CD4-positive, alpha-beta T cell treated with Interferon gamma for 1 hour (primary cell): ENCODE results near the gene LRIT1.
A peak's percentile ranks its signal among the peaks of the same experiment; 100 is the strongest.

Experiments used
- DNase-seq: peaks from one replicate; pipeline ENCODE4 v3.0.0-alpha.2; 2020

LRIT1 gene

DNA sequence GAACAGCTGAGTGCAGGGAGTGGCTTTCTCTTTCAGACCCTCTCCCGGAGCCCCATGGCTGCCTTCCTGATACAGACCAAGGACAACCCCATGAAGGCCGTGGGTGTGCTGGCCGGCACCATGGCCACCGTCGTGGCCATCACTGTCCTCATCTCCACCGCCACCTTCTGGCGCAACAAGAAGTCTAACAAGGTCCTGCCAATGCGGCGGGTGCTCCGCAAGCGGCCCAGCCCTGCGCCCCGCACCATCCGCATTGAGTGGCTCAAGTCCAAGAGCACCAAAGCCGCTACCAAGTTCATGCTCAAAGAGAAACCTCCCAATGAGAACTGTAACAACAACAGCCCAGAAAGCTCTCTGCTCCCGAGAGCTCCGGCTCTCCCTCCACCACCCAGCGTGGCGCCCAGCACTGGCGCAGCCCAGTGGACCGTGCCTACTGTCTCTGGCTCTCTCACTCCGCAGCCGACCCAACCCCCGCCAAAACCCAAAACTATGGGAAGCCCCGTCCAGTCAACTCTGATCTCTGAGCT is 27.2 kb downstream of the LRIT1 start:
- DNase-seq: no peak

DNA sequence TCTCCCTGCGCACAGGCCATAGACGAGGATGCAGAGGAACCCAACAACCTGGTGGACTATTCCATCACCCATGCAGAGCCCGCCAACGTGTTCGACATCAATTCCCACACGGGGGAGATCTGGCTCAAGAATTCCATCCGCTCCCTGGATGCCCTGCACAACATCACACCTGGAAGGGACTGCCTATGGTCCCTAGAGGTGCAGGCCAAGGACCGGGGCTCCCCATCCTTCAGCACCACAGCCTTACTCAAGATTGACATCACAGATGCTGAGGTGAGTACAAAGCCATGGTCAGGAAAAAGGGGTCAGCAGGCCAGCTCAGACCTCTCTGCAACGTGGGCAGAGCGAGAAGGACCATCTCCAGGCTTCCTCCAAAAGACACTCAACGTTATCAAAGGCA is 28.3 kb downstream of the LRIT1 start:
- no peak for DNase-seq

DNA sequence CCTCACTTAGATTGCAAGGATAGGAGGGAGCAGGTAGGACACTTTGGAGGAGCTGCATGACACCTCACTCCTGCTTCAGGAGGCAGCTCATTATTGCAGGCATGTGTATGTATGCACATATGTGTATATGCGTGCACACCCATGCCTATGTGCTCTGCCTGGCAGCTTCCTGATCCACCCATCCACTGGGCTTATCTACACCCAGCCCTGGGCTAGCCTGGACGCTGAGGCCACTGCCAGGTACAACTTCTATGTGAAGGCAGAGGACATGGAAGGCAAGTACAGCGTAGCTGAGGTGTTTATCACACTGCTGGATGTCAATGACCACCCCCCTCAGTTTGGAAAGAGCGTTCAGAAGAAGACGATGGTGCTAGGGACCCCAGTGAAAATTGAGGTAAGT is 29.3 kb downstream of the LRIT1 start:
- DNase-seq: no peak

DNA sequence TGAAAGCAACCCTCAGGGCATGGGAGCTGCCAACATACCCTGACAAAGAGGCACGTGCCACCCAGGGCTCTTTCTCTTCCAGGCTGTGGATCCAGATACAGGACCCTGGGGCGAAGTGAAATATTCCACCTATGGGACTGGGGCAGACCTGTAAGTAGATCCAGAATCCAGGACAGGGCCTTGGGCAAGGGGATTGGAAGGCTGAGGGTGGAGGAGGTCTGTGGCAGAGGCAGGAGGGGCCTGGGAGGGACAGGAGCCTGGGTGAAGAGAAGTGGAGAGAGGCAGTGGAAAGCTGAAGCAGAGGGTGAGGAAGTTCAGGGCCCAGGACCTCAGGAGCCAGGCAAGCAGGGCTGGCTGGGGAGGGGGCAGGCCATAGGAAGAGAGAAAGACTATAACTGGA is 29.8 kb downstream of the LRIT1 start:
- no peak for DNase-seq

DNA sequence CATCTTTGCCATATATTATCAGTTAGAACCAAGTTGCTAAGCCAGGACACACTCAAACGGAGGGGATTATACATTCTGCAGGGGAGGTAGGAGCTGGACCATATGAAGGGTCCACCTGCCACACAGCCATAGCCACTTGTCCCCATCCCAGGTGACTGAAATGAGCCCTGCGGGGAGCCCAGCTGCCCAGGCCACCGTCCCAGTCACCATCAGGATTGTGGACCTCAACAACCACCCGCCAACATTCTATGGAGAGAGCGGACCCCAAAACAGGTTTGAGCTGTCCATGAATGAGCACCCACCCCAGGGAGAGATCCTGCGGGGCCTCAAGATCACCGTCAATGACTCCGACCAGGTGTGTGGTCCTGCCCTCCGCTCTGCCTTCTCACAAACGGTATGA is 33.3 kb downstream of the LRIT1 start:
- DNase-seq: no peak

DNA sequence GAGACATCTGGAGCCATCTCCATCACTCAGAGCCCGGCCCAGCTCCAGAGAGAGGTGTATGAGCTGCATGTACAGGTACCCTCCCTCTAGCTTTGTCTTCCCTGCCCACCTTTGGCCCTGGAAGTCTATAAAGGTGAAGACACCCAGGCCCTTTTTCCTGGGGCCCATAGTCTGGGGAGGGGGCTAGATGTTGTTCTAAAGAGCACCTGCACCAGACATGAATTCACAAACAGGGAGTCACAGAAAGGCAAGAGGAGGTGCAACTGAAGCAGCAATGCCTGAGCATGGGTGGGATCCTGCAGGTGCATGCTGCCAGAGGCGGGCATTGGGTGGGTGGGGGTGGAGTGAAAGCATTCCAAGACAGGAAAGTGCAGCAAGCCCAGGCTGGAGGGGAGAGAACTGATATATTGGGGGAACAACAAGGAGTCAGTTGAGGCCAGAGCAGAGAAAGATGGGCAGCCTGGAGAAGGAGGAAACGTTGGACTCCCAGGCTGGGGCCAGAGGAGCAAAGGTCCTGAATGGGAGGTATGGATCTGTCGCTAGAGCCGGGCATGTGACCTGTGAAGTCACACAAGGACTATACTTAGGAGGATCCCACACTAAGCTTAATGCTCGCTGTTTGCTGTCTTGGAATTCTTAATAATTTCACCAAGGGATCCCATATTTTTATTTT is 35.4 kb downstream of the LRIT1 start:
- no peak for DNase-seq

DNA sequence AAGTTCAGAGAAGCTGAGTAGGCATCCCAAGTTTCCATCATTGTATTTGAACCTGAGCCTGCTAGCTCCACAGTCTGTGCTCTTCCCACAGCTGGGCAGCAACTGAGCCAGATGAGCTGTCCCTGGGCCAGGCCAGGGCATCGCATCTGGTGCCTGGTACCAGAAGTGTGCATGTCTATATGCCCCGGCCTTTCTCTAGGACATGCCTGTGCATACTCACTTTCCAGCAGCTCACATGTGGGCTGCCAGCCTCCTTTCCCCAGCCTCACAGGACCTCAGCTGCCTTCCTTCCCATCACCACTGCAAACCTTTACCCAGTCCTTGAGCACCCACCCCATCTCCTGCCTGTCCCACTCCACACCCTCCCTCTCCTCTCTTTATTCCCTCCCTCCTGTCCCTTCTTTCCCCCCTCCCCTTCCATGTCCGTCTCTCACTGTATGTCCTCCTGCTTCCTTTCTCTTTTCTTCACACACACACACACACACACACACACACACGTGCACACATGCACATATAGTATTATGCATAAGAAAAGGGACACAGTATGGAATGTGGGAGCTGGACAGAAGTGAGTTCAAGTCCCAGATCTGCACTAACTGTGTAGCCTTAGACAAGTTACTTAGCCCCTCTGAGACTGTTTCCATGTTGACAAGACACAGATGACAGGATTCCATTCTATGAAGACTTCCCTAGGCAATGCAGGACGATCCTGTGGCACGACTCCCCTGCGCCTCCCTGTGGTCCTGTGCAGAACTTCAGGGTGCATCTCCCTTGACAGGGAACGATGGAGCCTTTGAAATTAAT is 36.1 kb downstream of the LRIT1 start:
- DNase-seq: peak; percentile 51

DNA sequence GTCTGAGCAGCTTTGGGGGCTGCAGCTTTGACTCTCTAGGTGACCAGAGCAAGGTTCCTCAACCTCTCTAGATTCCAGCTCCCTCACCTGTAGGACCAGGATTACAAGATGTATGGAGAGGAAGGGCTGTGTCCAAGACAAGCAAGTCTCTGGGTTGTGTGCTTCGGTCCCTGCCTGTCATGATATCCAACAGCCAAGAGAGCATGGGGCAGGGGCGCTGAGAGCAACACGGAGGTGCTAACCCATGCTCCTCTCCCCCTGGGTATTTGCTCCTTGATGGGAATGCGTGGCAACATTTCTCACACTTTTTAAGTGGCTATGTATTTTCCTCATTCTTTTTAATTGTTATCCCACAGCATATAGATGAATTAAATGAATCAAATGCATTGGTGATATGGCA is 36.7 kb downstream of the LRIT1 start:
- DNase-seq: no peak

DNA sequence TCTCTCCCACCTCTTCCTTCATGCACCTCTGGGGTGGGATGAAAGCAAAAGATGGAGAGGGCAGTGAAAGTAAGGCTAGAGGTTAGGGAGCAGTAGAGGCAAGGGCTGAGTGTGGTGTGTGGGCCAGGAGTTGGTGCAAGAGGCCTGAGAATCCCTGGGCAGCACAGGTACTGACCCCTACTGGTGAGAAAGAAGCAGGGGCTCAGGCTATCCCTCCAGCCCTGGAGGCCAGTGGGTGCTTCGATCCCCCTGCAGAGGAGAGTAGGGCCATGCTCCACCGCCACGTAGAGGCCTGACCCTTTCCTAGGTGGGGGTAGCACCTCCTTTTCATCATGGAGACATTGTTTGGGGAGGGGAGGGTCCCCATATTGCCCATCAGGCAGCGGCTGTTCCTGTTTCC is 37.2 kb downstream of the LRIT1 start:
- no peak for DNase-seq

DNA sequence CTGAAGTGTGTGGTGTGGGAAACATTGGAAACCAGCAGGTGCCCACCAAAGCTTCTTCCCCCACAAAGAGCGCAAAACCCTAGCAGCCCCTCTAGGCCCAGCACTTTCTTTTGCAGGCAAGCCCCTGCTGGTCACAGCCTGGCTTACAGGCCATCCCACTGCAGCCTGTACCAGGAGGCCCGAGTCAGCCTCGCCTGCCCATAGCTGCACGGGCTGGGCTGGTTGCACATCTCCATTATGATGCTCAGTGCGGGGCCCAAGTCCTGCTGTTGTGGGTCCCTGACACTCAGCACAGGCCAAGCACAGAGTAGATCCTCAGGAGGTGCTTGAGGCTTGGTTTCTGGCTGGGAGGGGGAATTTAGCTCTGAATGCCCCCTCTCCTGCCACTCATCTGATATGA is 39.0 kb downstream of the LRIT1 start:
- no peak for DNase-seq

DNA sequence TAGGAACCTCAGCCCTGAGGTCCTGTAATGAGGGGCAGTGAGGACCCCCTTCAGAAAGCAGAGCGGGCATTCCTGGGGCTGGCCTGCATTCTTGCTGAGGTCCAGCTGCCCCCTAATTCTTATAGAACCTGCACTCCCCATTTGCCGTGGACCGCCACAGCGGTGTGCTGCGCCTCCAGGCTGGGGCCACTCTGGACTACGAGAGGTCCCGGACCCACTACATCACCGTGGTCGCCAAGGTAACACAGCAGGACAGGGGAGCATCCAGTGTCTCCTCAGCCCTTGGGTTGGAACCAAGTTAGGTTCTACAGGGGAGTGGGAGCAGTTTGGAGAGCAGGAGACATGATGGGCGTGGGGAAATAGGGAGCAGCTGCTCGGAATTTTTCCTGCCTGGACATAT is 39.7 kb downstream of the LRIT1 start:
- no peak for DNase-seq

DNA sequence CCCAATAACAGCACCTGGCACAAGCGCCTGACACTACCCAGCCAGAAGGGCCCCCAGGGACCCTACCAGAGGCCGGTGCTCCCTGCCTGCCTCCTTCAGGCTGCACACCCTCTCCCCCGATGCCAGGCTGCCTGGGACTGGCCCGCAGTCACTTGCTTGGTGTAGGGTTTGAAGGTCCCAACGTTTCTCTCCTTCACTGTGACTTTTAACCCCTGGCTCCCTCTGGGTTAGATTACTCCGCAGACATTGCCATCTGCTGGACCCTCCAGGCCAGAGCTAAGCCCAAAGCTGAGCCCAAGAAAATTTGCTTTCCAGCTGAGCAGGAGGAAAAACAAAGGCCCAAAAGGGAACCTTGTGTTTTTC is 40.1 kb downstream of the LRIT1 start:
- no peak for DNase-seq

DNA sequence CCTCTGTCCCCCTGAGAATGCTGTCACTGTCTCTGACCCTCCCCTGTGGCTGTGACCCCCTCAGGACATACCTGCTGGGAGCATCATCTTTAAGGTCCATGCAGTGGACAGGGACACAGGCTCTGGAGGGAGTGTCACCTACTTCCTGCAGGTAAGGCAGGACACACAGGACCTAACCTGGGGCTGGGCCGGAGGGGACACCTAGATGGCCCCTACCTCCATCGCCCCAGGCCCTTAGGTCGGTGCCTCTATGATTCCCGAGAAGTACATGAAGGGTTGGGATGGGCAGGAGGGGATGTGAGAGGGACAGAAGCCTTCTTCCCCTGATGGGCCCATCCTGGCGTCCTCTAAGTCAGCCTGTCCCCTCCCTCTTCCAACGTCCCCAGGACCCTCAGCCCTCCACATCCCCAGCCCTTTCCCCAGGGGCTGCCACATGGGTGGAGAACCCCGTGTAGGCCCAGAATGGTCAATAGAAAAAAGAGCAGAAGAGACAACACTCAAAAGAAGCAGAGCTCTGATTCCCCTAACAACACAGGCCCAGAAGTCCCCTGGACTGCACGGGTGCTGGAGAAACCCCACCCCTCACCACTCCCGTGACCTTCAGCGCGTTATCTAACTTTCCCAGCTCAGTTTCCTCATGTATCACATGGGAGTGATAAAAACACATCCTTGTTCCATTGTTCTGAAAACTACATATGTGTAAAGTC is 40.7 kb downstream of the LRIT1 start:
- DNase-seq: no peak

DNA sequence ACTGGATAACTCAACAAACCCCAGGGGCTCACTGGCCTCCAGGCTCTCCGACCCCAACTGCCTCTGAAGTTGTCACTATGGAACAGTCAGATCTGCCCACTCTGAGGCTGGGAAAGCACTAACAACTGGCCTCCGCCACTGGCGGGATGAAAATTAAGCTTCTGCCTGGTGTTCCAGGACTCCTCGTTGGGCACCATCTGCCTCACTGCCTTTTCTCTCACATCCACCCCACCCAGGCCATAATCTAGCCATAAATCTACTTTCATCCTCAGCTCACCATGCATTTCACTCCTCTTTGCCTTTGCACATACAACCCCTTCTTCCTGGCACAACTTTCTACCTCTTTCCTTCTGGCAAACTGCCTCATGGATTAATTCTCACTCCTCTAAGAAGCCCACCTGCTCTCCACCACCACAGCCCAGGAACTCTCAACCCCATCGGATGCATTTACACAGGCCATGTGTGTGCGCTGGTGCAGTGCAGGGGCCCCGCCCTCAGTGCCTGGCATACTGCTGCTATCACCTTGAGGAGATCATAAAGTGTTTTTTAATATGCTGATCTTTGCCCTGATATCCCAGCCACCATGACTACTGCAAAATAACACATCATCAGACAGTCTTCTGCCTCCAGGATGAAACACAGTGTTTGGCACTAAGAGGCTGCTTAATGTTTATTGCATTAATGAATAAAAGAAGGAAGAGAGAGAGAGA is 43.0 kb downstream of the LRIT1 start:
- no peak for DNase-seq

DNA sequence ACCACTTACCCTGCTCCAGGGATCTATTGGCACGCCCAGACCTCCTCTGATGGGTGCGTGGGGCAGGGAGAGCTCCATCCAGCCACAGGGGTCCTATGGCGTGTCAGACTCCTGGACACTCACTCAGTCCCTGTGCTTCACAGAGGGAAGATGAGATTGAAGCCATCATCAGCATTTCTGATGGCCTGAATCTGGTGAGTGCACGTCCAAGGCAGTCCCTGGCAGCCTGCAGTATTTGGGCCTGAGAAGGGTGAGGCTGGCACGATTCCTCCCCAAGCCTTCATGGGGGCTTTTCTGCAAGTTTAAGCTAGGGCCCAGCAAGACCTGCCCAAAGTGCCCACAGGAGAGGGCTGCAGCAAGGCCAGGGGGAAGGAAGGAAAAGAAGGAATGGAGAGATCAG is 43.7 kb downstream of the LRIT1 start:
- no peak for DNase-seq

DNA sequence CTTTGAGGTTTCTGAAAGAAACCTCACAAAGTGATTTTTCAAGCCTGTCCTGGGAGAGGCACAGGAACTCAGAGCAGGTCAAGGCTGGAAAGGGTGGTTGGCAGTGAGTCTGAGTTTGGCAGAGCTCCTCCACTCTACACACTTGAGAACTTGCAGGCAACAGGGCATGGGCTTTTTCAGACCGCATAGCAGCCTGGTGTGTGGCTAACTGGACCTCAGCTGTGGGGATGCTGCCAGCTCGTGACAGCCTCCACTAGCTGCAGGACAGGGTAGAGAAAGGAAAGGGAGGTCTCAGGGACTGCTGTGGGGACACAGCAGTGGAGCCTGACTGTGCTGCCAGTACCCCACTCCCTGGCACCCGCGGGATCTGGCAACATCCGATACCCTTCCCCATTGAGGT is 44.4 kb downstream of the LRIT1 start:
- DNase-seq: no peak

DNA sequence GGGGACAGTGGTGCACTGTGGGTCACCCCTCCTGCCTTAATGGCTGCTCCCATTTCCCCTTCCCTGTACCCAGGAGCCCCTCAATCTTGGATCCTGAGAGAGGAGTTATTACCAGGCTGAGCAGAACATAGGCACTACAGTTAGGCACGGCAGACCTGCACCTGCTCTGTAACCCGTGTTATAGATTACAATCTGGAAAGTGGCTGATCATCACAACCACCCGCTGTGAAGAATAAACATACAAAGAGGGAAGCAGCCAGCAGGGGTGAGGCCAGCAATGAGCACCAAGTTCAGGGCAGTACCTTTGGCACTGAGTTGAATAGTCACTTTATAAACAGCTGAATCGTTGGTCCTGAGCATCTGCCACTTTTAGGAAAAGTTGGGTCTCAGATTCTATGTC is 45.3 kb downstream of the LRIT1 start:
- DNase-seq: no peak

DNA sequence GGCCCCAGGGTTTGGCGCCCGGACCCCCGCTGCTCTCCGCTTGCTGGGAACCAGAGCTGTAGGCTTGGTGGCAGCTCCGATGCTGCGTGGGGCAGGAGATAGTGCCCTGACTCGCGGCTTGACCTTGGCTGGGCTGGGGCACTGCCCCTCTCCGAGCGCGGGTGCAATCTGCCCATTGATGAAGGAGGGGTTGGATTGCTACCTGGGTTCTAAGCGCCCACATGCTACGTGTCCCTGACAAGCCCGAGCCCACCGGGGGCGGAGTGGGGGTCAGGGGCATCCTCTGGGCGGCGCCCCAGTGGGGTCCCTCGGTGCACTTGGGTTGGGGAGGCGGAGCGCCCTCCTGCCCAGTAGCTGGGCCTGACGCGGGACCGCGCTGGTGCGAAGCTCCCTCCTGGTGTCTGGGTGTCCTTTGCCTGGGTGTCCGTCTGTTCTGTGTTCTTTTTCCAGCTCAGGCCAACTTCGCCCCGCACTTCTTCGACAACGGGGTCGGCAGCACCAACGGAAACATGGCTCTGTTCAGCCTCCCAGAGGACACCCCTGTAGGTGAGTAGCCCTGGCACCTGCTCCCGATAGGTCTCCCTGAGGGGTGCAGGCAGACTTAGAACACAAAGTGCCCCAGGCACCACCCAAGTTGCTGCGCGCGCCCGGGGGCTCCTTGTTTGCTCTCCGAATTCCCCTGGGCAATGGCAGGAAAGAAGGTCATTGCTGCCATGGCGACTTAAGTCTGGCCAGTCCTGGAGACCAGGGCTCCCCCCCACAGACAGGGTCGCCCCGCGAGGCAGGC is 46.1 kb downstream of the LRIT1 start:
- DNase-seq: no peak

DNA sequence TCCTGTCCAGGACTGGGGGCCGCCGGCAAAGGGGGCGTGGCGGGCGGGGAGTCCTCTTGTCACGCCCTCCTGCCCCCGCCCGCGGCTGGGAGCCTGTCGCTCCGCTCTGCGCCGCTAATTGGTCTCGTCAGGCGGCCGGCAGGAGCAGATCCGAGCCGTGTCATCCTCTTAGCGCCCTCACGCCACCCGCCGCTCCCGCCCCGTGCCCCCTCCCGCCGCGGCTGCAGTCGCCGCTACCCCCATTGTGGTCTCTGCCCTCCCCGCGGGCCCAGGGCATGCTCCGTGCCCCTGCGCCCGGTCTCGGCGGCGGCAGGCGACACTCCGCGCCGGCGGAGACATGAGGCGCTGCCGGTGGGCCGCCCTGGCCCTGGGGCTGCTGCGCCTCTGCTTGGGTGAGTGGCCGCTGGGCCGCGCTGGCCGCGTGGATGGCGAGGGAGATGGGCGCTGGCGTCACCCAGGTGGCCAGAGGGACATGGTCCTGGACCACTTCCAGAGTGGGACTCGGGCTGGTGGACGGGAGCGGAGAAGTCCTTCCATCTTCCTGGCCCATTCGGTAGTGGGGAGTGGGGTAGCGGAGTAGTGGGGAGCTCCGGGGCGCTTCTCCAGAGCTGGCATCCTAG is 46.8 kb downstream of the LRIT1 start, which contains the start of gene CDHR1:
CDHR1 (plus strand) TSS at position 114 of the 620 bp plus-strand sequence; CDS start at position 338, 224 bp downstream.
- DNase-seq: peak; percentile 58

DNA sequence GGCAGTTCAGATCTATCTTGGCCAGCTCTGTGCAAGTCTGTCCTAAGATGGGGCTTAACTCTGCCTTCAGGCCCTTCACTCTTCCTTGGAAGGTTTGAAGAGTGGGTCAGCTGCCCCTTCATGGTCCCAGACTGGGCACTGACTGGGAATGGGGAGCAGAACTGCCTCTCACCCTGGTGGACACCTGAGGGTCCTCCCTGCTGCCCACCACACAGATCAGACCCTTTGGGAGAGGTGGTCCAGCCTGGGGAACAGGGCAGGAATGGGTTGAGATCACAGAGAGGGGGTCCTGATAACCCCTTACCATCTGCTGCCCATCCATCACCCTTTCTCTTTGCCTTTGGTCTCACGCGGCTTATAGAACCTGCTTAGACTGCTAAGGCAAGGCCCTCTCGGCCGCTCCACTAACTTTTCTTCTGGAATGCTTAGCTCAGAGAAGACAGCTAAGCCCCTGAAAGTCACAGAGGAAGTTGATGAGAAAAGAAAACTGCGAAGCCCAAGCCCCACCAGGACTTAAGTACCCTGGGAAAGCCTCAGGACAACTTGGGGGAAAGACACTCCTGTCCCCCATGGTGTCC is 47.4 kb downstream of the LRIT1 start:
- DNase-seq: no peak

DNA sequence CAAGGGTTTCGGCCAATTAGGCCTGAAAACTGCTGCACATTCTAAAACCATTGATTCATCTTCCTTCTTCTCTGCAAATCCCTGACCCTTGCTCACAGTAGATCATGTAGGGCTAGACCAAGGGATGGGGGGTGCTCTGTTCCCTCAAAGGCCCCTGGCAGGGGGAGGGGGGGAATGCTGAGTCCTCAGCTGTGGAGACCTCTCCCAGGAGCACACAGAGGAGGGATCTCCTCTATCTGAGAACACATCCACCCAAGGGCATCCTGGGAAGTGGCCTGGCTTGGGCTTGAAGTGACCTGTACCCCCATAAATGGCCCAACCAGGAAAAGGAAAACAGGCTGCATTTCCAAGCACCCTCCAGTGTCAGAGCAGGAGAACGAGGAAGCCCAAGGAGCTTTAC is 48.0 kb downstream of the LRIT1 start:
- no peak for DNase-seq
